HEK293 (cell line): Measurements from ENCODE around the gene TRIM44.

Experiments
- CTCF ChIA-PET: fragments of 350-600 bp; formaldehyde crosslinking; extraction: SDS; loops from one replicate; lab custom pipeline; 2021; ENCODE audit warnings: antibody characterized with exemption; lab: Yijun Ruan, JAX
- POLR2A ChIA-PET: fragments of 300-600 bp; formaldehyde crosslinking; extraction: SDS; loops from one replicate; lab custom pipeline; 2020; ENCODE audit warnings: antibody characterized with exemption, inconsistent platforms; lab: Yijun Ruan, JAX
- H3K27ac ChIP-seq: fragments of 200-500 bp; sonication (Bioruptor generic); 2 replicates; pipeline ENCODE4 v1.5.1; 2014; ENCODE audit warnings: low read depth, low read length, control low read depth, inconsistent platforms; ENCODE audit errors: extremely low read depth
- H3K36me3 ChIP-seq, 2 experiments: fragments of 200-500 bp in 1 of 2; sonication (Bioruptor generic) in 1 of 2; 1 replicate in 1 of 2; 2 replicates in 1 of 2; pipeline ENCODE4 v1.5.1; 2014 to 2017; ENCODE audit warnings: inconsistent platforms in 2 of 2, low read length in 2 of 2; ENCODE audit not compliant: control insufficient read depth in 2 of 2, insufficient read depth in 1 of 2
- H3K4me1 ChIP-seq: fragments of 200-500 bp; sonication (Bioruptor generic); 2 replicates; pipeline ENCODE4 v1.5.1; 2014; ENCODE audit warnings: mild to moderate bottlenecking, low read length, inconsistent platforms; ENCODE audit not compliant: control insufficient read depth, insufficient read depth
- H3K4me3 ChIP-seq: 2 replicates; pipeline ENCODE4 v1.5.1; 2011; ENCODE audit warnings: low read depth, mild to moderate bottlenecking, control low read depth, low read length, moderate library complexity
- H3K9me3 ChIP-seq: fragments of 200-500 bp; sonication (Bioruptor generic); 2 replicates; pipeline ENCODE4 v1.5.1; 2014; ENCODE audit warnings: low read depth, low read length, inconsistent platforms; ENCODE audit not compliant: control insufficient read depth, insufficient read depth
- BCL11B ChIP-seq: fragments of 450-650 bp; formaldehyde crosslinking; IDR thresholded peaks from 2 replicates; pipeline ENCODE4 v1.5.1; 2016; ENCODE audit warnings: low read depth, missing biosample characterization, missing genetic modification characterization
- HOXA7 ChIP-seq: sonication (generic); formaldehyde crosslinking; IDR thresholded peaks from 2 replicates; pipeline ENCODE4 v1.8.1; 2022; ENCODE audit warnings: missing genetic modification reagents, borderline replicate concordance
- OSR2 ChIP-seq: fragments of 450-650 bp; formaldehyde crosslinking; IDR thresholded peaks from 2 replicates; pipeline ENCODE4 v1.5.1; 2016; ENCODE audit warnings: missing biosample characterization, missing genetic modification characterization
- YY2 ChIP-seq: fragments of 450-650 bp; formaldehyde crosslinking; IDR thresholded peaks from 2 replicates; pipeline ENCODE4 v1.5.1; 2016; ENCODE audit warnings: missing biosample characterization, missing genetic modification characterization
- ZFP3 ChIP-seq: fragments of 450-650 bp; formaldehyde crosslinking; IDR thresholded peaks from 2 replicates; pipeline ENCODE4 v1.5.1; 2016; ENCODE audit warnings: low read depth, missing biosample characterization, missing genetic modification characterization
- ZNF112 ChIP-seq: fragments of 450-650 bp; formaldehyde crosslinking; IDR thresholded peaks from 2 replicates; pipeline ENCODE4 v1.5.0; 2017; ENCODE audit warnings: missing biosample characterization, missing genetic modification characterization
- ZNF140 ChIP-seq: fragments of 450-650 bp; formaldehyde crosslinking; IDR thresholded peaks from 2 replicates; pipeline ENCODE4 v1.5.1; 2016; ENCODE audit warnings: missing biosample characterization, missing genetic modification characterization
- ZNF18 ChIP-seq: fragments of 450-650 bp; formaldehyde crosslinking; IDR thresholded peaks from 2 replicates; pipeline ENCODE4 v1.5.1; 2016; ENCODE audit warnings: missing biosample characterization, missing genetic modification characterization
- ZNF274 ChIP-seq, 2 experiments: fragments of 200-500 bp in 1 of 2; fragments of 450-650 bp in 1 of 2; sonication (Bioruptor generic) in 1 of 2; formaldehyde crosslinking in 1 of 2; IDR thresholded peaks; 2 replicates each; pipeline versions ENCODE4 v1.5.1 to v1.6.1; 2014 to 2016; ENCODE audit warnings: borderline replicate concordance in 1 of 2, inconsistent platforms in 1 of 2, low read length in 1 of 2, missing biosample characterization in 1 of 2, missing genetic modification characterization in 1 of 2
- ZNF48 ChIP-seq: fragments of 450-650 bp; formaldehyde crosslinking; IDR thresholded peaks from 2 replicates; pipeline ENCODE4 v1.5.1; 2016; ENCODE audit warnings: missing biosample characterization, missing genetic modification characterization
- ZNF521 ChIP-seq: fragments of 450-650 bp; formaldehyde crosslinking; IDR thresholded peaks from 2 replicates; pipeline ENCODE4 v1.5.1; 2017; ENCODE audit warnings: missing biosample characterization, mild to moderate bottlenecking, missing genetic modification characterization
- ZNF529 ChIP-seq: fragments of 450-650 bp; formaldehyde crosslinking; IDR thresholded peaks from 2 replicates; pipeline ENCODE4 v1.5.1; 2017; ENCODE audit warnings: missing genetic modification characterization, missing biosample characterization; ENCODE audit not compliant: insufficient replicate concordance
- ZNF571 ChIP-seq: fragments of 450-650 bp; formaldehyde crosslinking; IDR thresholded peaks from 2 replicates; pipeline ENCODE4 v1.5.0; 2017; ENCODE audit warnings: missing biosample characterization, missing genetic modification characterization
- ZNF639 ChIP-seq: fragments of 450-650 bp; formaldehyde crosslinking; IDR thresholded peaks from 2 replicates; pipeline ENCODE4 v1.5.1; 2016; ENCODE audit warnings: missing biosample characterization, missing genetic modification characterization
- ZSCAN23 ChIP-seq: fragments of 450-650 bp; formaldehyde crosslinking; IDR thresholded peaks from 2 replicates; pipeline ENCODE4 v1.5.1; 2016; ENCODE audit warnings: missing biosample characterization, missing genetic modification characterization
- TF ChIP-seq, protein P1 (sequence below): fragments of 450-650 bp; formaldehyde crosslinking; IDR thresholded peaks from 2 replicates; pipeline ENCODE4 v1.5.1; 2016; ENCODE audit warnings: missing biosample characterization, missing genetic modification characterization
- TF ChIP-seq, protein P2 (sequence below): fragments of 450-650 bp; formaldehyde crosslinking; IDR thresholded peaks from 2 replicates; pipeline ENCODE4 v1.5.1; 2016; ENCODE audit warnings: missing biosample characterization, missing genetic modification characterization
- TF ChIP-seq, protein P3 (sequence below): fragments of 450-650 bp; formaldehyde crosslinking; IDR thresholded peaks from 2 replicates; pipeline ENCODE4 v1.5.1; 2016; ENCODE audit warnings: missing biosample characterization, missing genetic modification characterization, borderline replicate concordance
- TF ChIP-seq, protein P4 (sequence below): fragments of 450-650 bp; formaldehyde crosslinking; IDR thresholded peaks from 2 replicates; pipeline ENCODE4 v1.5.1; 2016; ENCODE audit warnings: missing biosample characterization, missing genetic modification characterization

TRIM44 gene

DNA sequence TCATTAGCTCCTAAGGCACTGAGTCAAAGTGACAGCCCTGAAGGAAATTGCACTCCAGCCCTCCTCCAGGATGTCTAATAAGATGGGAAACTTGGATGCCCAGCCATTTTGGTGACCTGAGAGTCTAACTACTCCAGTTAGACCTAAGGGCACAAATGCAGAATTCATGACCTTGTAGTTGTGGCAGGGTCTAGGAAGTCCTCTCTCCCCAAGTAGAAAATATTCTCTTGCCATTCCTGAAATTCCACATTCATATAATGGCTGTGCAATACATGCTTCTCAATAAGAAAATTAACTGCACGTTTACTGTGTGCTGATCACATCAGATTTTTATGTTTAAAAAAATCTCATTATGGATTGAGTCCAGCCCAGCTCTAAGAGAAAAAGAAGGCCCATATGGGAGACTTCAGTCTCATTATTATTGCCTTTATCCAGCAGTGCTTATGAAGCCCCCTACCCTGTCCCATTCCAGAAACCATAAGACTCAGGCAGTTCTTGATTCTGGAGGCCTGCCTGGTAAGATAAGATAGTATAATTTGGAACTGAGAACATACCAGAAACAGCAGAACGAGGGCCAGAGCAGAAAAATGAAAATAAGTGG, 147.6 kb downstream of the TRIM44 start:
- no peak for TF ChIP-seq ZNF521 (tag by site-specific recombination)
- TF ChIP-seq, protein P1, sequence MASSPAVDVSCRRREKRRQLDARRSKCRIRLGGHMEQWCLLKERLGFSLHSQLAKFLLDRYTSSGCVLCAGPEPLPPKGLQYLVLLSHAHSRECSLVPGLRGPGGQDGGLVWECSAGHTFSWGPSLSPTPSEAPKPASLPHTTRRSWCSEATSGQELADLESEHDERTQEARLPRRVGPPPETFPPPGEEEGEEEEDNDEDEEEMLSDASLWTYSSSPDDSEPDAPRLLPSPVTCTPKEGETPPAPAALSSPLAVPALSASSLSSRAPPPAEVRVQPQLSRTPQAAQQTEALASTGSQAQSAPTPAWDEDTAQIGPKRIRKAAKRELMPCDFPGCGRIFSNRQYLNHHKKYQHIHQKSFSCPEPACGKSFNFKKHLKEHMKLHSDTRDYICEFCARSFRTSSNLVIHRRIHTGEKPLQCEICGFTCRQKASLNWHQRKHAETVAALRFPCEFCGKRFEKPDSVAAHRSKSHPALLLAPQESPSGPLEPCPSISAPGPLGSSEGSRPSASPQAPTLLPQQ (tag by site-specific recombination): no peak
- no peak for TF ChIP-seq ZNF529 (tag by site-specific recombination)
- TF ChIP-seq YY2 (tag by site-specific recombination): no peak
- TF ChIP-seq ZNF571 (tag by site-specific recombination): no peak
- no peak for TF ChIP-seq OSR2 (tag by site-specific recombination)
- no peak for TF ChIP-seq ZNF18 (tag by site-specific recombination)
- no peak for TF ChIP-seq HOXA7
- TF ChIP-seq, protein P2, sequence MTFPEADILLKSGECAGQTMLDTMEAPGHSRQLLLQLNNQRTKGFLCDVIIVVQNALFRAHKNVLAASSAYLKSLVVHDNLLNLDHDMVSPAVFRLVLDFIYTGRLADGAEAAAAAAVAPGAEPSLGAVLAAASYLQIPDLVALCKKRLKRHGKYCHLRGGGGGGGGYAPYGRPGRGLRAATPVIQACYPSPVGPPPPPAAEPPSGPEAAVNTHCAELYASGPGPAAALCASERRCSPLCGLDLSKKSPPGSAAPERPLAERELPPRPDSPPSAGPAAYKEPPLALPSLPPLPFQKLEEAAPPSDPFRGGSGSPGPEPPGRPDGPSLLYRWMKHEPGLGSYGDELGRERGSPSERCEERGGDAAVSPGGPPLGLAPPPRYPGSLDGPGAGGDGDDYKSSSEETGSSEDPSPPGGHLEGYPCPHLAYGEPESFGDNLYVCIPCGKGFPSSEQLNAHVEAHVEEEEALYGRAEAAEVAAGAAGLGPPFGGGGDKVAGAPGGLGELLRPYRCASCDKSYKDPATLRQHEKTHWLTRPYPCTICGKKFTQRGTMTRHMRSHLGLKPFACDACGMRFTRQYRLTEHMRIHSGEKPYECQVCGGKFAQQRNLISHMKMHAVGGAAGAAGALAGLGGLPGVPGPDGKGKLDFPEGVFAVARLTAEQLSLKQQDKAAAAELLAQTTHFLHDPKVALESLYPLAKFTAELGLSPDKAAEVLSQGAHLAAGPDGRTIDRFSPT (tag by site-specific recombination): no peak
- TF ChIP-seq ZNF112 (tag by site-specific recombination): no peak
- TF ChIP-seq, protein P3, sequence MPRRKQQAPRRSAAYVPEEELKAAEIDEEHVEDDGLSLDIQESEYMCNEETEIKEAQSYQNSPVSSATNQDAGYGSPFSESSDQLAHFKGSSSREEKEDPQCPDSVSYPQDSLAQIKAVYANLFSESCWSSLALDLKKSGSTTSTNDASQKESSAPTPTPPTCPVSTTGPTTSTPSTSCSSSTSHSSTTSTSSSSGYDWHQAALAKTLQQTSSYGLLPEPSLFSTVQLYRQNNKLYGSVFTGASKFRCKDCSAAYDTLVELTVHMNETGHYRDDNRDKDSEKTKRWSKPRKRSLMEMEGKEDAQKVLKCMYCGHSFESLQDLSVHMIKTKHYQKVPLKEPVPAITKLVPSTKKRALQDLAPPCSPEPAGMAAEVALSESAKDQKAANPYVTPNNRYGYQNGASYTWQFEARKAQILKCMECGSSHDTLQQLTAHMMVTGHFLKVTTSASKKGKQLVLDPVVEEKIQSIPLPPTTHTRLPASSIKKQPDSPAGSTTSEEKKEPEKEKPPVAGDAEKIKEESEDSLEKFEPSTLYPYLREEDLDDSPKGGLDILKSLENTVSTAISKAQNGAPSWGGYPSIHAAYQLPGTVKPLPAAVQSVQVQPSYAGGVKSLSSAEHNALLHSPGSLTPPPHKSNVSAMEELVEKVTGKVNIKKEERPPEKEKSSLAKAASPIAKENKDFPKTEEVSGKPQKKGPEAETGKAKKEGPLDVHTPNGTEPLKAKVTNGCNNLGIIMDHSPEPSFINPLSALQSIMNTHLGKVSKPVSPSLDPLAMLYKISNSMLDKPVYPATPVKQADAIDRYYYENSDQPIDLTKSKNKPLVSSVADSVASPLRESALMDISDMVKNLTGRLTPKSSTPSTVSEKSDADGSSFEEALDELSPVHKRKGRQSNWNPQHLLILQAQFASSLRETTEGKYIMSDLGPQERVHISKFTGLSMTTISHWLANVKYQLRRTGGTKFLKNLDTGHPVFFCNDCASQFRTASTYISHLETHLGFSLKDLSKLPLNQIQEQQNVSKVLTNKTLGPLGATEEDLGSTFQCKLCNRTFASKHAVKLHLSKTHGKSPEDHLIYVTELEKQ (tag by site-specific recombination): no peak
- TF ChIP-seq ZNF140 (tag by site-specific recombination): no peak
- TF ChIP-seq ZNF274 (IDR thresholded peaks at IDR 0.05; ENCODE audit: low read length): no peak
- no peak for TF ChIP-seq ZNF274 (tag by site-specific recombination; IDR thresholded peaks at IDR 0.05; ENCODE audit: borderline replicate concordance)
- no peak for TF ChIP-seq ZNF48 (tag by site-specific recombination)
- Histone ChIP-seq H3K9me3 (no peaks in the 10 kb centered on the region), H3K4me3 (no peak overlapping the region), H3K27ac (no peak overlapping the region), H3K4me1 (no peaks in the 10 kb centered on the region), H3K36me3 (peaks cover 0 to 6% of the 10 kb centered on the region in 2 experiments; a peak in 1 of 3 replicates)
- ChIA-PET POLR2A (no interaction called here), CTCF (interaction anchor here (0.6 to 7.9 kb wide), 2 partner anchors 12 to 38 kb away, joined by 3 to 57 read pairs; no protein-coding TSS in a partner anchor)

- Histone ChIP-seq H3K27ac (no peak overlapping the region), H3K4me1 (no peaks in the 10 kb centered on the region), H3K4me3 (no peak overlapping the region), H3K36me3 (no peaks in the 10 kb centered on the region), H3K9me3 (no peaks in the 10 kb centered on the region)
- POLR2A ChIA-PET: no interaction called here
- CTCF ChIA-PET: interaction anchor here (0.6 to 7.9 kb wide), 2 partner anchors 11 to 327 kb away, joined by 3 to 57 read pairs; no protein-coding TSS in a partner anchor
- TF ChIP-seq ZFP3 (tag by site-specific recombination): no peak
- no peak for TF ChIP-seq ZNF639 (tag by site-specific recombination)
- TF ChIP-seq ZSCAN23 (tag by site-specific recombination): no peak
- TF ChIP-seq, protein P4, sequence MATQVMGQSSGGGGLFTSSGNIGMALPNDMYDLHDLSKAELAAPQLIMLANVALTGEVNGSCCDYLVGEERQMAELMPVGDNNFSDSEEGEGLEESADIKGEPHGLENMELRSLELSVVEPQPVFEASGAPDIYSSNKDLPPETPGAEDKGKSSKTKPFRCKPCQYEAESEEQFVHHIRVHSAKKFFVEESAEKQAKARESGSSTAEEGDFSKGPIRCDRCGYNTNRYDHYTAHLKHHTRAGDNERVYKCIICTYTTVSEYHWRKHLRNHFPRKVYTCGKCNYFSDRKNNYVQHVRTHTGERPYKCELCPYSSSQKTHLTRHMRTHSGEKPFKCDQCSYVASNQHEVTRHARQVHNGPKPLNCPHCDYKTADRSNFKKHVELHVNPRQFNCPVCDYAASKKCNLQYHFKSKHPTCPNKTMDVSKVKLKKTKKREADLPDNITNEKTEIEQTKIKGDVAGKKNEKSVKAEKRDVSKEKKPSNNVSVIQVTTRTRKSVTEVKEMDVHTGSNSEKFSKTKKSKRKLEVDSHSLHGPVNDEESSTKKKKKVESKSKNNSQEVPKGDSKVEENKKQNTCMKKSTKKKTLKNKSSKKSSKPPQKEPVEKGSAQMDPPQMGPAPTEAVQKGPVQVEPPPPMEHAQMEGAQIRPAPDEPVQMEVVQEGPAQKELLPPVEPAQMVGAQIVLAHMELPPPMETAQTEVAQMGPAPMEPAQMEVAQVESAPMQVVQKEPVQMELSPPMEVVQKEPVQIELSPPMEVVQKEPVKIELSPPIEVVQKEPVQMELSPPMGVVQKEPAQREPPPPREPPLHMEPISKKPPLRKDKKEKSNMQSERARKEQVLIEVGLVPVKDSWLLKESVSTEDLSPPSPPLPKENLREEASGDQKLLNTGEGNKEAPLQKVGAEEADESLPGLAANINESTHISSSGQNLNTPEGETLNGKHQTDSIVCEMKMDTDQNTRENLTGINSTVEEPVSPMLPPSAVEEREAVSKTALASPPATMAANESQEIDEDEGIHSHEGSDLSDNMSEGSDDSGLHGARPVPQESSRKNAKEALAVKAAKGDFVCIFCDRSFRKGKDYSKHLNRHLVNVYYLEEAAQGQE: no peak
- TF ChIP-seq BCL11B (tag by site-specific recombination): no peak
- TF ChIP-seq OSR2 (tag by site-specific recombination): no peak
Observed at GRCh38 chr11:35811783-35812182, 149.2 kb downstream of the TRIM44 start.
